Stimulated activated CD8-positive, alpha-beta memory T cell treated with anti-CD3 and anti-CD28 coated beads, Interleukin-12 subunit alpha, Interleukin-12 subunit beta, amount 100 ng/mL, for 1 hour (primary cell): Measurements from ENCODE around the gene ZSWIM4.
A peak's percentile ranks its signal among the peaks of the same experiment; 100 is the strongest.
"Not testable (repeated sequence)": the region's sequence is repeated elsewhere in the genome, so short reads cannot be mapped to it uniquely, and the experiment has no call there.

Source experiments
- DNase-seq: peaks from one replicate; pipeline ENCODE4 v3.0.0-alpha.2; 2020; ENCODE audit warnings: low read depth

ZSWIM4 gene

DNA sequence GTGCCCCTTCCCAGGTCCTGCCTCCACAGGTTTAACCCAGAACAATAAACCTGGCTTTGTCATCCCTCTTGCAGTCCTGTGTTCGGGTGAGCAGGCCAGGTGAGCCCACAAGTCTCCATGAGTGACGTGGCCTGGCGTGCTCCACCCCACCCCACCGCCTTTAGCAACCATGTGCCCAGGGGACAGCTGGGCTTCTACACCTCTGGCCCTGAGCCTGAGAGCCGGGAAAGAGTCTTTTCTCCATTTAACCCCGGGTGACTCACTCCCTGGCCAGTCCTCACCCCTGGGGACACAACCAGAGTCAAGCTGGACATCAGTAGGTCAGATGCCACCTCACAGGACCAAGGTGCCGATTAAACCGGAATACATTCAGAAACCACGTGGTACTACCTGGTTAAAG, 16.8 kb upstream of the ZSWIM4 start:
- DNase-seq, result no peak

DNA sequence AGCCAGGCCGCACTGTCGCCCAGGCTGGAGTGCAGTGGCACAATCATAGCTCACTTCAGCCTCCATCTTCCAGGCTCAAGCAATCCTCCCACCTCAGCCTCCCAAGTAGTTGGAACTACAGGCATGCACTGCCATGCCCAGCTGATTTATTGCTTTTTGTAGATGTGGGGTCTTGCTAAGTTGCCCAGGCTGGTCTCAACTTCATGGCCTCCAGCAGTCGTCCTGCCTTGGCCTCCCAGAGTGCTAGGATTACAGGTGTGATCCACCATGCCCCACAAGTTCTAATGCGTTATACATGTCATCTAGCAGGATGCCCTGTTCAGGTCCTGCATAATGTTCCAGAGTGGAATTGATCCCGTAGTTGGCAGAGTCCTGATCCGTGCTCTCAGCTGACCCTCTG, 16.4 kb upstream of the ZSWIM4 start:
- no peak for DNase-seq

DNA sequence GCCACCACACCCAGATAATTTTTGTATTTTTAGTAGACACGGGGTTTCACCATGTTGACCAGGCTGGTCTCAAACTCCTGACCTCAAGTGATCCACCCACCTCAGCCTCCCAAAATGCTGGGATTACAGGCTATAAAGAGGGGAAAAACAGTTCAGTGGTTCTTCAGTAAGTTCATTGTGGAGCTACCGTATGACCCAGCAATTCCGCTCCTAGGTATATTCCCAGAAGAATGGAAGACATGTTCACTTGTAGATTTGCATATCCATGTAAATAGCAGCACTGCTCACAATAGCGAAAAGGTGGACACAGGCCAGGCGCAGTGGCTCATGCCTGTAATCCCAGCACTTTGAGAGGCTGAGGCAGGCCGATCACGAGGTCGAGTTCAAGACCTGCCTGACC, 15.4 kb upstream of the ZSWIM4 start:
- DNase-seq, result not testable (repeated sequence)

DNA sequence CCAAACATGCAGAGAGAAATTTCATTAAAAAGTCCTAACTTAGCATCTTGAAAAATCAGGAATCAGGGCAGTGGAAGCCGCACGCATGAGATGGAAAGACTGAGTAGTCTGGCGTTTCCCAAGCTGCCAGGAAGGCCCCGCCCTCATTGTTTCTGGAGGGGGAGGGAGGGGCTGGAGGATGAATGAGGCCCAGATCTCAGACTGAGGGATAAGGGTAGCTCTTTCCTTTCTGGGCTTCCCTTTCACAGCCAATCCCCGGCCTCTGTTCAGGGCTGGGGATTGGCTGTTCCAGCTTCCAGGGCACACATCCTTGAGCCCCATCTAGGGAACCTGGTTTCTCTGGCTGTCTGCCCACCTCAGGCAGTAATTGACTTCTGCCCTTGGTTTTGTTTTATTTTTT, 13.7 kb upstream of the ZSWIM4 start:
- no peak for DNase-seq

DNA sequence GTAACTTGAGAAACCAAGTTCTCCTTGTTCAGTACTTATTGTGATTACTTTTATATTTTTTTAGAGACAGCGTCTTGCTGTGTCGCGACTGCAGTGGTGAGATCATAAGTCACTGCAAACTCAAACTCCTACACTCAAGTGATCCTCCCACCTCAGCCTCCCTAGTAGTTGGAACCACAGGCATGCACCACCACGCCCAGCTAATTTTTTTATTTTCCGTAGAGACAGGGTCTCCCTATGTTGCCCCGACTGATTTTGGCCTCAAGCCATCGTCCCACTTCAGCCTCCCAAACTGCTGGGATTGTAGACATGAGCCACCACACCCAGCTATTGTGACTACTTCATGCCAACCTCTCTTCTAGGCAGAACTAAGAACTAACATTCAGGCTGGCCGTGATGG, 12.7 kb upstream of the ZSWIM4 start:
- no peak for DNase-seq

DNA sequence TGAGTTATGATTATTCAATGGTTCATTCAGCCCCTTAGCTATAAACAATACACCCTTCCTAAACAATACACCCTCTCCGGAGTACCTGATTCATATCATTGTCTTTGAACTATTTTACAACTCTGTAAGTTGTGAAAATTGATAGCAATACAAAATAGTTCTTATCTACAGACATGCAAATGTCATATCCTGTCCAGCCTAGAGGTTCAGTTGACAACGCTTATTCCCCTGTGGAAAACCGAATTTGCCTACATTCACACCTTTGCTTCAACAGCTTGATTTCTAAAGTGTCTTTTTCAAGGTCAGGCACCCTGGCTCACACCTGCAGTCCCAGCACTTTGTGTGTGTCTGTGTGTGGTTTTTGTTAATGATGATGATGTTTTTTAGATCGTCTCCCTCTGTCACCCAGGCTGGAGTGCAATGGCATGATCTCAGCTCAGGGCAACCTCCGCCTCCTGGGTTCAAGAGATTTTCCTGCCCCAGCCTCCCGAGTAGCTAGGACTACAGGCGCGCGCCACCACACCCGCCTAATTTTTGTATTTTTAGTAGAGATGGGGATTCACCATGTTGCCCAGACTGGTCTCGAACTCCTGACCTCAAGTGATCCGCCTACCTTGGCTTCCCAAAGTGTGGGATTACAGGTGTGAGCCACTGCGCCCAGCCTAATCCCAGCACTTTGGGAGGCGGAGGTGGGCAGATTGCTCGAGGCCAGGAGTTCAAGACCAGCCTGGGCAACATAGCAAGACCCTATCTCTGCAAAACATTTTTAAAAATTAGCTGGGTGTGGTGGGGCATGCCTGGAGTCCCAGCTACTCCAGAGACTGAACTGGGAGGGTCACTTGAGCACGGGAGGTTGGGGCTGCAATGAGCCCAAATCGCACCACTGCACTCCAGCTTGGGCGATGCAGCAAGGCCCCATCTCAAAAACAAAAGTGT, 11.4 kb upstream of the ZSWIM4 start:
- DNase-seq, result no peak

DNA sequence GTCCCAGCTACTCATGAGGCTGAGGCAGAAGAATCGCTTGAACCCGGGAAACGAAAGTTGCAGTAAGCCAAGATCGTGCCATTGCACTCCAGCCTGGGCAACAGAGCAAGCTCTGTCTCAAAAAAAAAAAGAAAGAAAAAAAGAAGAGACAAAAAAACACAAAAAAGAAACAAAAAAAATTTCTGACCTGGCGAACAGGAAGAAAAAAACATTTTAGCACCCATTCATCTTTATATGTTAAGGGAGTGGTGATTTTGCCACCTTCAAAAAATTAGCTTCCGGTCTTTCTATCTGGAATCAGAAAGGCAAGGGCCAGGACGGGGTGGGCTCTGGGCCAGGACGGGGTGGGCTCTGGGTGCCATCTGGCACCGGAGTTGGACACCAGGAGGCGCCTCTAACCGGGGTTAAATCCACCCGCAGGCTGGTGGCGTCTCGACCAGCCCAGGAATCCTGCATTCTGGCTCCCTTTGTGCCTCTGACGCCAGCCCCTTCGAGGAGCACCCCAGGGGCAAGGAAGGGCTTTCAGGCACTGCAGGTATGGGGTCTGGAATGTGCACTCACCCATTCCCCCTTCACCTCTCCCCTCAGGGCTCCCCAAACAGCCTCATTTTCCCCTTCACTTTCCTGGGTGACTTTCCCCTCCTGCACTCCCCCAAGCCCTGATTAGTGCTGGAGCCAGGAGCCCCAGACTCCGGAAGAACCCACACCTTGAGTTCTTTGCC, 10.4 kb upstream of the ZSWIM4 start:
- DNase-seq, result peak; percentile 59

DNA sequence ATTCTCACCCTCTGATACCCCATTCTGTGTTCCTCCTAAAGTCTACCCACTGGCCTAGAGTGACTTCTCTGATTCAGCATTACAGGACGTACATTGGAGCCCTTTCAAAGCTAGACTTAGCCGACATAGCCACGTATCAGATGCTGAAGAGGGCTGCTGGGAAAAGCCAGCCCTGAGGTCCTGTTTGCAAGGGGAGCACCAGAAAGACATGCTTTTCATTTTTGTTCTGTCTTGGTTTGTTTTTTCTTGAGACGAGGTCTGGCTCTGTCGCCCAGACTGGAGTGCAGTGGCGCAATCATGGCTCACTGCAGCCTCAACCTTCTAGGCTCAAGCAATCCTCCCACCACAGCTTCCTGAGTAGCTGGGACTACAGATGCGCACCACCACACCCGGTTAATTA, 6.3 kb upstream of the ZSWIM4 start:
- no peak for DNase-seq

DNA sequence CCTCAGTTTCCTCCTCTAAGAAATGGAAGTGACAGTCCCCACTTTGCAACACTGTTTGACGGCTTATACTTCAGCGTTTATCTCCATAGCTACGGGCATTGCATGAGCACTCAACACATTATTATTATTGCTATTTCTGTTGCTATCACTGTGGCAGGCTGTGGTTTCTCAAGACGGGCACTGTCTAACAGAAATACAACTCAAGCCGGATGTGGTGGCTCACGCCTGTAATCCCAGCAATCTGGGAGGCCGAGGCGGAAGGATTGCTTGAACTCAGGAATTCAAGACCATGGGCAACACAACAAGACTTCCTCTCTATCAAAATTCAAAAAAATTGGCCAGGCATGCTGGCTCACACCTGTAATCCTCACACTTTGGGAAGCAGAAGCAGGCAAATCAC, 4.9 kb upstream of the ZSWIM4 start:
- no peak for DNase-seq

DNA sequence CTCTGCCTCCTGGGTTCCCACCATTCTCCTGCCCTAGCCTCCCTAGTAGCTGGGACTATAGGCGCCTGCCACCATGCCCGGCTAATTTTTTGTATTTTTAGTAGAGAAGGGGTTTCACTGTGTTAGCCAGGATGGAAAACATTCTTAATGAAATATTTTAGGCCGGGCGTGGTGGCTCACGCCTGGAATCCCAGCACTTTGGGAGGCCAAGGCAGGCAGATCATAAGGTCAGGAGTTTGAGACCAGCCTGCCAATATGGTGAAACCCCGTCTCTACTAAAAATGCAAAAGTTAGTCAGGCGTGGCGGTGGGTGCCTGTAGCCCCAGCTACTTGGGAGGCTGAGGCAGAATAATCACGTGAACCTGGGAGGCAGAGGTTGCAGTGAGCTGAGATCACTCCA, 1.9 kb upstream of the ZSWIM4 start:
- DNase-seq, result not testable (repeated sequence)

DNA sequence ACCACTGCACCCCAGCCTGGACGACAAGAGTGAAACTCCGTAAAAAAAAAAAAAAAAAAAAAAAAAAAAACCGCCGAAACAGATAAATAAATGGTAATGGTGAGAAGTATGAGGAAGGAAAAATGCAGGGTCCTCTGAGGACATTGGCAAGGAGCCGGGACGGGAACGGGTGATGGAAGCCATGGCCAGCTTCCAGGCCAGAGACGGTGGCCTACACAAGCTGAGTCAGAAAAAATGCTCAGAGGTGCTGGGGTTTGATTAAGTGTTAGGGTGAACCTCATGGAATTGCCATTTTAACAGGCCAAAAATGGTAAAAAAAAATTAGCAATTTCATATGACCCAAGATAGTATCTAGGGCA, 866 bp upstream of the ZSWIM4 start:
- no peak for DNase-seq

DNA sequence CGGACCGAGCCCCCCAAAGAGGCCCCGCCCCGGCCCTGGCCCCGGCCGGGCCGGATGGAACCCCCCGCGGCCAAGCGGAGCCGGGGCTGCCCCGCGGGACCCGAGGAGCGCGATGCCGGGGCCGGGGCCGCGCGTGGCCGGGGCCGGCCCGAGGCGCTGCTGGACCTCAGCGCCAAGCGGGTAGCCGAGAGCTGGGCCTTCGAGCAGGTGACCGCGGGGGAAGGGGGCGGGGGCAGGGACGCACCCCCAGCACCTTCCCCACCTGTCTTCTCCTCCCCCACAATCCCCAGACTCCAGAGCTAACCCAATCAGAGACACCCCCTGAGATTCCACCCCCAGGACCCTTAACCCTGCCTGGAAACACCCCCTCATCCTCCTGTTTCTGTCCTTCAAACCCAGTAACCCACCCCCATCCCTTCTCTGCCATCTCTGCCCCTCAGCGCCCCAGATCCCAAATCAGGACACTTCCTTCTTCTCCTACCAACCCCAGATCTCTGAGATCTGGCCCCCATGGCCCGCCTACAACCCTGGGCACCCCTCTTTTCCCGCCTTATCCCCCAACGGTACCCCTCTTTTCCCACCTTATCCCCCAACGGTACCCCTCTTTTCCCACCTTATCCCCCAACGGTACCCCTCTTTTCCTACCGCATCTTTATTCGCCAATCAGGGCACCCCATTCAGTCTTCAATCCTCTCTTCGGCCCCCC, 505 bp downstream of the ZSWIM4 start:
- no peak for DNase-seq

DNA sequence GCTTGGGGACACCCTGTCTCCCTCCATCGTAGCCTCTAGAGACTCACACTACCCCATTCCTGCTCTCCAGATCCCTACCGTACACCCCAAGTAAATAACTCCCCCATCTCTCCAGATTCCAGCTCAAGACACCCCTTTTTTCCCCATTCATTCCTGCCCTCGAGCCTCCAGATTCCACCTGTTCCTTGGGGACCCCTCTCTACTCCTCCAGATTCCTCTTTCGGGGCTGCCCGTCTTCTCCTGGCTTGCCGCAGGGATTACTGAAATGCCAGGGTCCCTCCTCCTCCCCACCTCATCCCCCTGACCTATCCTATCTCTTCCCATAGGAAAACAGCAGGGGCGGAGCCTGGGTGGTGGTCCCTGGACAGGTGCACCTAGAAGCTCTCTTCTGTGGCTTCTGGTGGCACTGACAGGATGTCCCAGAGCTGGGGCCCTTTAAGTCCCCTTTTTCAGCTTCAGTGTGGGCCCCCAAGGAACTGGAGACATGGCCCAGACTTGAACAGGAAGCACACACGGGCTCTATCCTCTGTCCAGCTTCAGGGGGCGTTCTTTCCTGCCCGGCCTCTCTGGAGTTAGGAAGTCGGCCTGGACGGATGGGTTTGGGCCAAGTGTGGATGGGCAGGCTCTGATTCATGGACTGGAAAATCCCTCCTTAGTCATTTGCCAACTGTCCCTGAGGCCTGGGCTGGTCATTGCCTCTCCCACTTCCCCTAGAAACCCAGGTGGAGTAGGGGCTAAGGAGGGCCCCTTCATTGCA, 1.2 kb downstream of the ZSWIM4 start:
- DNase-seq, result no peak

DNA sequence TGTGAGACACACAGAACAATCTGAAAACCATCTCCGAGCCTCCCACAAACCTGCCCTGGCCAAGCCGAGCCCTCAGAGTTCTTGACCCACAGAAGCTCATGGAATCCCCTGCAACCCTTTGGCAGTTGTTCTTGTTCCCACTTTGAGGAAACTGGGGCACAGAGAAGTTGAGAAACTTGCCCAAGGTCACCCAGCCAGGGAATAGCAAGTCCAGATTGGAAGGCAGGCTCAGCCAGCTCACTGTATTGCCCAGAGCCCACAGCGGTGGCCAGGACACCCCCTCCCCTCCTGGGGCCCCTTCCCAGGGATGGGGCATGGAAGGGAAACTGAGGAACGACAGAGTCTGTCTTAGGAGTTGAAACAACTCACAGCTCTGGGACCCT, 1.8 kb downstream of the ZSWIM4 start:
- DNase-seq, result no peak

DNA sequence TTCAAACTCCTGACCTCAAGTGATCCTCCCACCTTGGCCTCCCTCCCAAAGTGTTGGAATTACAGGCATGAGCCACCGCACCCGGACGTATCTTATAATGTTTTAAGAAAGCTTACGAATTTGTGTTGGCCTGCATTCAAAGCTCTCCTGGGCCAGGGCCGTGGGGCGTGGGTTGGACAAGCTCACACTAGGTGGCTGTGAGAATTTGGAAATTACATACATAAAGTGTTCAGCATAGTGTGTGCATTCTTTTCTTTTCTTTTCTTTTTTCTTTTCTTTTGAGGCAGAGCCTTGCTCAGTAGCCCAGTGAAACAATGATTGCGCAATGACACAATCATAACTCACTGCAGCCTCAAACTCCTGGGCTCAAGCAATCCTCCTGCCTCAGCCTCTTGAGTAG, 2.6 kb downstream of the ZSWIM4 start:
- DNase-seq, result no peak

DNA sequence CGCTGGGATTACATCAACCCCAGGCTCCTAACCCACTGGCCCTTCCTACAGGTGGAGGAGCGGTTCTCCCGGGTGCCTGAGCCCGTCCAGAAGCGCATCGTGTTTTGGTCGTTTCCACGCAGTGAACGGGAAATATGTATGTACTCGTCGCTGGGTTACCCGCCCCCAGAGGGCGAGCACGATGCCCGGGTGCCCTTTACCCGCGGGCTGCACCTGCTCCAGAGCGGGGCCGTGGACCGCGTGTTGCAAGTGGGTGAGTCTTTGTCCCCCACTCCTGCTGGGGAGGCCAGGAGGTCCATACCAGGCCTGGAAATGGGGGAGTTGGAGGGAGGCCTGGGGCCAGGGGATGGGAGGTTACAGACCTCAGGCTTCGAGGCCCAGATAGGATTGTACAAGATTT, 4.4 kb downstream of the ZSWIM4 start:
- DNase-seq, result no peak

DNA sequence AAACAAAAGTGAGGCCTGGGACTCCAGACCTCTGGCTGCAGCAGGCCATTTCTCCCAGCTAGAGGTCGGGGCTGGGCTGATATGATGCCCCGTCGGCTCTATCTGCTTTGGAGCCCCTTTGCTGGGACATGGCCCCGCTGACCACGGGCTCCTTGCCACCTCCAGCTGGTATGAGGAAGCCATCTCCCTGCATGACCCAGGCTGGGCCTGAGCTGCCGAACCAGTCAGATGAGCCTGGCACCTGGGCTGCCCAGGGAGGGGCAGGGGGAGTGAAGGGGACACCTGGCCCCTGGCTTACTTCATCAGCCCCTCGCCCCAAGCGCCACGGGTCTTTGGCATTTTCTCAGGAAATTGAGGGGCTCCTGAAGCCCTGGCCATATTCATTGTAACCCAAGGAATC, 7.8 kb downstream of the ZSWIM4 start:
- no peak for DNase-seq

DNA sequence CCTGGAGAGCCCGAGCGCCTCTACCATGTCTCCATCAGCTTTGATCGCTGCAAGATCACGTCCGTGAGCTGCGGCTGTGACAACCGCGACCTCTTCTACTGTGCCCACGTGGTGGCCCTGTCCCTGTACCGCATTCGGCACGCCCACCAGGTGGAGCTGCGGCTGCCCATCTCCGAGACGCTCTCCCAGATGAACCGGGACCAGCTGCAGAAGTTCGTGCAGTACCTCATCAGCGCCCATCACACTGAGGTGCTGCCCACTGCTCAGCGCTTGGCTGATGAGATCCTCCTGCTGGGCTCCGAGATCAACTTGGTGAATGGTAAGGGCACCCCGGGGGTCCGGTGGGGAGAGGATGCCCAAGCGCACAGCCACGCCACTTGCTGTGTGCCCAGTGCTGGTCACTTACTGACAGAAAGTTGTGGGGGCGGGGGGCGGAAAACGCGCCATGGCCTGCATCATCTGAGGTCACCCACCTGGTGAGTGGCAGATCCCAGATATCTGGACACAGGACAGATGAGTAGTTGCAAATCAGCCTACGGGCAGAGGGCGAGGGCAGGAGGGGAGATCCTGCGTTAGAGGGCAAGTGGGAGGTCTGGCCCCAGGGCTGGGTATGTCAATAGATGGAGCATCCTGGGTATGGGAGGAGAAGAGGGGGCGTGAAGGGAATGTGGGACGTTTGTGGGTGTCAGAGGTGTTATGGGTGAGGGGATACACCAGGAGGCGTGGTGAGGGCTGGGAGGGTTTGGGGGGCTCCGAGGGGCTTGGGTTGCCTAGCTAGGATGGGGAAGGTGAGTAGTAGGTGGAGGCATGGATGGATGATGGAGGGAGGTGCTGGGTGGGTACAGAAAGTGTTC, 9.8 kb downstream of the ZSWIM4 start:
- DNase-seq, result no peak

DNA sequence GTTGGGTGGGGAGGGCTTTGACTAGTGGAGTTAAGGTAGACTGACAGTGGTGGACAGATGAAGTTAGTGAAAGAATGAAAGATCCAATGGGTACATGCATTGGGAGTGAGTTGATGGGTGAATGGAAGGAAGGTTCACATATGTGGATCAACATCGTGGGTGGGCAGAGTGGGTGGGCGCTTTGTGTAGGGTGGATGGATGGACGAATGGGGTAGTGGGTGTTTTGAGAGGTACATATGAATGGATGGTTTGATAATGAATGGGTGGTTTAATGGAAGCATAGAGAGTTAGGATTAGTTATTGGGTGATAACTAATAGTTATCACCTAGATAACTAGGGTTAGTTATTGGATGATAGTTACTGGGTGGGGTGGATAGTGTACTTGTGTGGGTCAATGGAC, 11.5 kb downstream of the ZSWIM4 start:
- DNase-seq, result no peak

DNA sequence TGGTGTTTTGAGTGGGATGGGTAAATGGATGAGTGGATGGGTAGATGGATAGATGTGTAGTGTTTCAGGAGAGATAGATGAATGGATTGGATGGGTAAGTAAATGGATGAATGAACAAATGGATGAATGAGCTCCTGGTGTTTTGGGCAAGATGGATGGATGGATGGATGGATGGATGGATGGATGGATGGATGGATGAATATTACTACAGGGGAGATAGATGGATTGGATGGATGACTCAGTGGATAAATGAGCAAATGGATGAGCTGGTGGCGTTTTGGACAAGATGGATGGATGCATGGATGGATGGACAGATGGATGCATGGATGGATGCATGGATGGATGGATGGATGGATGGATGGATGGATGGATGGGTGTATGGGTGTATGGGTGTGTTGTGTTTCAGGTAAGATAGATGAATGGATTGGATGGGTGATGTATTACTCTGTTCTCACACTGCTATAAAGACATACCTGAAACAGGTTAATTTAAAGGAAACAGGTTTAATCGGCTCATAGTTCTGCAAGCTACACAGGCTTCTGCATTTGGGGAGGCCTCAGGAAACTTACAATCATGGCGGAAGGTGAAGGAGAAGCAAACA, 12.3 kb downstream of the ZSWIM4 start:
- DNase-seq, result no peak

DNA sequence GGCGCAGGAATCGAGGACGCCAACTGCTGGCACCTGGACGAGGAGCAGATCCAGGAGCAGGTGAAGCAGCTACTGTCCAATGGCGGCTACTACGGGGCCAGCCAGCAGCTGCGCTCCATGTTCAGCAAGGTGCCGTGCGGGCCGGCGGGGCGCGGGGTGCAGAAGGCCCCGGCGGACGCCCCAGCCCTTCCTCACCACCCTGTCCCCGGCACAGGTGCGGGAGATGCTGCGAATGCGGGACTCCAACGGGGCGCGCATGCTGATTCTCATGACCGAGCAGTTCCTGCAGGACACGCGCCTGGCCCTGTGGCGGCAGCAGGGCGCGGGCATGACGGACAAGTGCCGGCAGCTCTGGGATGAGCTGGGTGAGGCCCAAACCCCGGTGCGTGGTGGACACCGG, 13.6 kb downstream of the ZSWIM4 start:
- no peak for DNase-seq
